ENCODE measurements around the gene UXT. TPM values are rescaled to one million over a fixed set of nuclear protein-coding genes. Genes with fewer than 3 reads are reported as not detected.

Gene UXT
- total and polyA plus RNA-seq, 2 donors (not counting 1 experiment from before 2014, with no cell fraction given), result 111 to 141 TPM

Other genes with a start within 250 kb of the UXT start
- gene ZNF41, start 176.0 kb downstream of the UXT start, total RNA-seq, result 5.3 and 5.4 TPM in 2 replicates
- 5.2 and 6.6 TPM in 2 replicates for gene ZNF41, start 176.0 kb downstream of the UXT start, polyA plus RNA-seq
- 10.3 and 14.4 TPM in 2 replicates for gene ARAF, start 98.0 kb downstream of the UXT start, total RNA-seq
- 40.9 and 48.8 TPM in 2 replicates for gene ARAF, start 98.0 kb downstream of the UXT start, polyA plus RNA-seq
- gene TIMP1, start 76.7 kb downstream of the UXT start, total RNA-seq, result 460 and 845 TPM in 2 replicates
- gene TIMP1, start 76.7 kb downstream of the UXT start, polyA plus RNA-seq, result 1,117 and 2,877 TPM in 2 replicates
- gene SYN1, start 39.3 kb downstream of the UXT start, total RNA-seq, result under 0.01 and 0.17 TPM in 2 replicates
- gene SYN1, start 39.3 kb downstream of the UXT start, polyA plus RNA-seq, result 0.56 and 1.4 TPM in 2 replicates
- gene CFP, start 29.2 kb downstream of the UXT start, total RNA-seq, result under 0.01 and 0.17 TPM in 2 replicates
- 0.08 and 0.17 TPM in 2 replicates for gene CFP, start 29.2 kb downstream of the UXT start, polyA plus RNA-seq
- gene ELK1, start 8.6 kb downstream of the UXT start, total RNA-seq, result 13.9 and 14.4 TPM in 2 replicates
- gene ELK1, start 8.6 kb downstream of the UXT start, polyA plus RNA-seq, result 25.3 and 27.5 TPM in 2 replicates
- gene ZNF81, start 177.7 kb upstream of the UXT start, total RNA-seq, result 5.4 and 5.6 TPM in 2 replicates
- 2.5 and 3.5 TPM in 2 replicates for gene ZNF81, start 177.7 kb upstream of the UXT start, polyA plus RNA-seq